Large intestine (tissue), 3 donors: ENCODE measurements around the gene TMEM120B. TPM values are rescaled to one million over a fixed set of nuclear protein-coding genes. Genes with fewer than 3 reads are reported as not detected.
"Not testable (repeated sequence)": the region's sequence is repeated elsewhere in the genome, so short reads cannot be mapped to it uniquely, and the experiment has no call there.

Source experiments
- DNase-seq, 2 donors: peaks; one replicate each; pipeline versions ENCODE4 v3.0.0 to v3.0.0-alpha.2; 2013
- H3K27ac ChIP-seq: one replicate; pipeline ENCODE4 v1.5.1; 2013; ENCODE audit warnings: low read length
- H3K27me3 ChIP-seq: 2 replicates; pipeline ENCODE4 v1.6.1; 2013; ENCODE audit warnings: low read length; ENCODE audit not compliant: control insufficient read depth, insufficient read depth
- H3K36me3 ChIP-seq: 2 replicates; pipeline ENCODE4 v1.6.1; 2013; ENCODE audit warnings: low read length; ENCODE audit not compliant: control insufficient read depth, insufficient read depth
- H3K4me1 ChIP-seq: one replicate; pipeline ENCODE4 v1.6.1; 2013; ENCODE audit warnings: low read length; ENCODE audit not compliant: control insufficient read depth, insufficient read depth
- H3K4me3 ChIP-seq: one replicate; pipeline ENCODE4 v1.5.1; 2013; ENCODE audit warnings: low read length
- H3K9me3 ChIP-seq: one replicate; pipeline ENCODE4 v1.6.1; 2013; ENCODE audit warnings: mild to moderate bottlenecking, low read depth, low read length, moderate library complexity; ENCODE audit not compliant: control insufficient read depth
- WGBS: methylation state at CpG from one replicate; pipeline ENCODE4 v1.1.5; 2013; ENCODE audit warnings: low lambda C conversion rate; ENCODE audit not compliant: insufficient coverage; 5-methylcytosine and 5-hydroxymethylcytosine counted together
- polyA plus RNA-seq: library from polyadenylated mRNA; unstranded; fragments of 120-200 nt; gene quantifications from one replicate; pipeline ENCODE4 v1.2.1, GENCODE V29; 2013

TMEM120B gene
- polyA plus RNA-seq, 1 donor, result 14.9 TPM

DNA sequence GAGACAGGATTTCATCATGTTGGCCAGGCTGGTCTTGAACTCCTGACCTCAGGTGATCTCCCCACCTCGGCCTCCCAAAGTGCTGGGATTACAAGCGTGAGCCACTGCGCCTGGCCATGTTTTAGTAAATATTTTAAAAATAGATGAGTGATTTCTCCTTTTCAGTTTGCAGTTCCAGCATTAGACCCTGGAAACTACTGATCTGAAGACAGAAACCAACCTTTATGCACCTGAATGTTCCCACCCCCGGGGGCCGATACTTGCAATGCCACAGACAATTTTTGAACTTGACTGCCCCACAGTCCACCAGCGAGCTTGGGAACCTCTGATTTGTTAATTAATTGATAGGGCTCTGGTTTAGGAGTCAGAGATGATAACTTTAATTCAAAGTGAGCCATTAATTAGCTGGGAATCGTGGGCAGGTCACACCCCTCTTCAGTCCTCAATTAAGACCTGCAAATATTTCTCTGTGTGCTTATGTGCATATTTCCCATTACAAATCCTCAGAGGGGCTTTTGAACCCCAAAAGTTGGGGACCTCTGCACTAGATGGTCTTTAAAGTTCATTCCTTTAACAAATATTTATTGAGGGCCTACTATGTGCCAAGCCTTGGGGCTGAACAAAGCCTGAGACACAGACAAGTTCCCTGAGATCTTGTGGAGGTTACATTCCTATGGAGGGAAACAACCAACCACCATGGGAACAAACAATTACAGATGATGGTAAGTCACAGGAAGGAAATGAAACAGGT, 4.1 kb upstream of the TMEM120B start:
- WGBS, result no CpG with 5 or more reads among the region's 7 CpGs
- Histone ChIP-seq H3K9me3 (peaks cover 20% of the 10 kb centered on the region), H3K4me1 (peaks cover 26% of the 10 kb centered on the region), H3K4me3 (no peak overlapping the region), H3K27me3 (no peaks in the 10 kb centered on the region), H3K27ac (peak overlapping the region; percentile 91), H3K36me3 (no peaks in the 10 kb centered on the region)
- DNase-seq, result no peak

DNA sequence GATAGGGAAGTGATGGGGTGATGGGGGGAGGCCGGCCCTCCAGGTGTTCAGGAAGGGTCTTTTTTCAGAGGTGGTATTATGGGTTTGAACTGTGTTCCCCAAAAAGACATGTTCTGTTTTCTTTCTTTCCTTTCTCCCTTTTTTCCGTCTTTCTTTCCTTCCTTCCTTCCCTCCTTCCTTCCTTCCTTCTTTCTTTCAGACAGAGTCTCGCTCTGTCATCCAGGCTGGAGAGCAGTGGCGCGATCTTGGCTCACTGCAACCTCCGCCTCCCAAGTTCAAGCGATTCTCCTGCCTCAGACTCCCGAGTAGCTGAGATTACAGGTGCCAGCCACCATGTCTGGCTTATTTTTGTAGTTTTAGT, 3.5 kb upstream of the TMEM120B start:
- not testable (repeated sequence) for H3K36me3 ChIP-seq, H3K27me3 ChIP-seq, DNase-seq, H3K4me3 ChIP-seq
- Histone ChIP-seq H3K4me1 (peaks cover 32% of the 10 kb centered on the region), H3K27ac (peak overlapping the region; percentile 91), H3K9me3 (peaks cover 20% of the 10 kb centered on the region)
- 100% methylated on average over 2 of the region's 8 CpGs for WGBS

DNA sequence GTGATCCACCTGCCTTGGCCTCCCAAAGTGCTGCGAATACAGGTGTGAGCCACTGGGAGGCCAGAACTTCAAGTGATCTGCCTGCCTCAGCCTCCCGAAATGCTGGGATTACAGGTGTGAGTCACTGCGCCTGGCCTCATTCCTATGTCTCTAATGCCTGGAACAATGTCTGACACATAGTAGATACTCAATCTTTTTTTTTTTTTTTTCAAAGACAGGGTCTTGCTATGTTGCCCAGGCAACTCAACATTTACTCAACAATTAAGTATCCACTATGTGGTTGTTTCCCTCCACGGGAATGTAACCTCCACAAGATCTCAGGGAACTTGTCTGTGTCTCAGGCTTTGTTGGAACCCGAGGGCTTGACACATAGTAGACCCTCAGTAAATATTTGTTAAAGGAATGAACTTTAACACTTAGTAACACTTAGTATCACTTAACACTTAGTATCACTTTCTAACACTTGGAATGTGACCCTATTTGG, 3.0 kb upstream of the TMEM120B start:
- no peaks in the 10 kb centered on the region for H3K27me3 ChIP-seq
- no peaks in the 10 kb centered on the region for H3K36me3 ChIP-seq
- no peak overlapping the region for H3K4me3 ChIP-seq
- peak overlapping the region; percentile 91 for H3K27ac ChIP-seq
- peak; percentile 22 to 69 for DNase-seq
- peaks cover 32% of the 10 kb centered on the region for H3K4me1 ChIP-seq
- H3K9me3 ChIP-seq, result peaks cover 20% of the 10 kb centered on the region
- WGBS, result no CpG with 5 or more reads among the region's 5 CpGs

DNA sequence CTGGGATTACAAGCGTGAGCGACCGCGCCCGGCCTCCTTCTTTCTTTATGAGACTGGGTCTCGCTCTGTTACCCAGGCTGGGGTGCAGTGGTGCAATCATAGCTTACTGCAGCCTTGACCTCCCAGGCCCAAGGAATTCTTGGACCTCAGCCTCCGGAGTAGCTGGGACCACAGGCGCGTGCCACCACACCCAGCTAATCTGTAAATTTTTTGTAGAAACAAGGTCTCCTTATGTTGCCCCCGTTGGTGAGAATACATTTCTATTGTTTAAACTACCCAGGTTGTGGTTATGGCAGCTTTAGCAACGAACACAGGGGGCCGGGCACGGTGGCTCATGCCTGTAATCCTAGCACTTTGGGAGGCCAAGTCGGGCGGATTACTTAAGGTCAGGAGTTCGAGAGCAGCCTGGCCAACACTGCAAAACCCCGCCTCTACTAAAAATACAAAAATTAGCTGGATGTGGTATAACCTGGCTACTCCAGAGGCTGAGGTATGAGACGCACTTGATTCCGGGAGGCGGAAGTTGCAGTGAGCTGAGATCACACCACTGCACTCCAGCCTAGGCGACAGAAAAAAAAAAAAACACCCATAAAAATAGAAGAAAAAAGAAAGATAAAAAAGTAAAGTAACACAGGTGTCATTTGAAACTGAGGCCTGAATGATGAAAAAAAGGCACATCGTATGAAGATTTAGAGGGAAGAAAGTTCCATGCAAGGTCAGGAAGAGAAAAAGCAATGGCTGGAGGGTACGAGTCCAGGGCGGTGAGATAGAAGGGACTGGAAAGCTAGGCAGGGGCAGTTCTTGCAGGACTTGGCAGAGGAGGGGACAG, 977 bp upstream of the TMEM120B start:
- DNase-seq, result no peak
- WGBS, result 68% methylated on average over 4 of the region's 24 CpGs
- peak overlapping the region; percentile 92 for H3K27ac ChIP-seq

DNA sequence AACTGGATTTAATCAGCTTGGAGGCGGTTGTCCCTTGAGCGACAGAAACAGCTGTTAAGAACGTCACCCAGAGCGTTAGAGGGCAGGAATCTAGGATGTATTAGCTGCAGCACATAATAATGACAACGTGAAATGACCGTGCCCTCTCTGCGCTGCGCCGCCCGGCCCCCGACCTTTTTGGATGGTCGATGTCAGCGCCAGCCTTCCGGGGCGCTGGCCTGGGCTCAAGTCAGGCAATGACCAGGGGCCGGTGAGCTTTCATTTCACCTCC, 427 bp upstream of the TMEM120B start:
- H3K27me3 ChIP-seq, result no peaks in the 10 kb centered on the region
- H3K9me3 ChIP-seq, result peaks cover 12% of the 10 kb centered on the region
- H3K4me1 ChIP-seq, result peaks cover 32% of the 10 kb centered on the region
- no CpG with 5 or more reads among the region's 16 CpGs for WGBS
- peak; percentile 59 to 83 for DNase-seq
- H3K36me3 ChIP-seq, result peaks cover 6% of the 10 kb centered on the region
- H3K4me3 ChIP-seq, result peak overlapping the region; percentile 92
- peak overlapping the region; percentile 92 for H3K27ac ChIP-seq

More for the DNA sequence above, 977 bp upstream of the TMEM120B start:
- peak overlapping the region; percentile 92 for H3K4me3 ChIP-seq
- peaks cover 32% of the 10 kb centered on the region for H3K4me1 ChIP-seq
- H3K27me3 ChIP-seq, result no peaks in the 10 kb centered on the region
- H3K9me3 ChIP-seq, result peaks cover 12% of the 10 kb centered on the region
- H3K36me3 ChIP-seq, result peaks cover 6% of the 10 kb centered on the region

DNA sequence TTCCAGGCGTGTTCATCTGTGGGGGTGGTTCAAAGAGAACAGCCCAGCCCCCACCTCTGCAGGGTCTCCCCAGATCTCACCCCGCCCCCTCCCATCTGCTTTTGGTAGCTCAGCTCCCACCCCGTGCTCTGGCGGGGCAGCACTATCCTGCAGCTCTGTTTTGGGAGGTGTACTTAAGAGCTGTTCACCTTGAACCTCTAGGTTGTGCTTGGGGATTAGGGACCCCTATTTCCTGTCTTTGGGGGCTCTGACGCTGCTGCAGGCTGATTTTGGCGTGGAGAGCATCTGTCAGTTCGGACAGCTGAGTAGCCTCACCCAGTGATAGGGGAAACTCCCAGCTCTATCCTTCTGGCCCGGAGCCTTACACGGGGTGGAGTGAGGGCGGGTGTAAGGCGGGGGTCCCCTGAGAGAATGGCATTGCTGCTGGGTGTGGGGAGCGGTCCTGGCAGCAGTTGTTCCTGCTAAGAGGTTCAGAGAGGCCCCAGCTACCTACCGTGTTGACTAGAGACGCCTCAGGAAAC, 765 bp downstream of the TMEM120B start:
- peaks cover 12% of the 10 kb centered on the region for H3K9me3 ChIP-seq
- peaks cover 32% of the 10 kb centered on the region for H3K4me1 ChIP-seq
- peaks cover 6% of the 10 kb centered on the region for H3K36me3 ChIP-seq
- DNase-seq, result peak in 1 of 2 donors; percentile 38
- WGBS, result no CpG with 5 or more reads among the region's 14 CpGs
- no peaks in the 10 kb centered on the region for H3K27me3 ChIP-seq
- peak overlapping the region; percentile 97 for H3K4me3 ChIP-seq
- no peak overlapping the region for H3K27ac ChIP-seq

DNA sequence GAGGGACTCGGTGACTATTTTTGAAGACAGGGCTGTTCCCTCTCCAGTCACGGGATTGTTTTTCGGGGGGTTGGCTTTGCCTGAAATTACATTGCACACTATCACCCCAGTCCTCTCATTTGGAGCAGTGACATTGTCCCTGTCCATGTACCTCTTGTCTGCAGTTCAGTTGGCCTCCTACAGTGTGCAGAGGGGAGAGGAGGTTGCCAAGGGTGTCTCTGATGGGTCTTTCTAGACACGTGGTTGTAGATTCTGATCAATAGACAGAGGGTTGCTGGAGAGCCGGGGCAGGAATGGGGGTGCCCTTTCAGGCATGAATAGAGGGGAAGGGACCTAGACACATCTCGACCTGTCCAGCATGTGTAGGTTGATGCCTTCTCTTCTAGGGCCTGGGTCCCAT, 1.2 kb downstream of the TMEM120B start:
- Histone ChIP-seq H3K4me3 (peak overlapping the region; percentile 97), H3K27ac (no peak overlapping the region), H3K9me3 (peaks cover 12% of the 10 kb centered on the region), H3K36me3 (peaks cover 6% of the 10 kb centered on the region), H3K27me3 (no peaks in the 10 kb centered on the region), H3K4me1 (peaks cover 30% of the 10 kb centered on the region)
- no peak for DNase-seq
- WGBS, result no CpG with 5 or more reads among the region's 6 CpGs

DNA sequence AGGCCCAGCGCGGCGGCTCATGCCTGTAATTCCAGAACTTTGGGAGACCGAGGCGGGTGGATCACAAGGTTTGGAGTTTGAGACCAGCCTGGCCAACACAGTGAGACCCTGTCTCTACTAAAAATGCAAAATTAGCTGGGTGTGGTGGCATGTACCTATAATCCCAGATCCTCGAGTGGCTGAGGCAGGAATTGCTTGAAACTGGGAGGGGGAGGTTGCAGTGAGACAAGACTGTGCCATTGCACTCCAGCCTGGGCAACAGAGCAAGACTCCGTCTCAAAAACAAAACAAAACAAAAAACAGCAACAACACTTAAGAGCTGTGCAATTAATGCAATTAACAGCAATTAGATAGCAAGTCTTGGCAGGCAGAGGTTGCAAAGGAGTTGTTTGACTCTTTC, 2.5 kb downstream of the TMEM120B start:
- H3K27me3 ChIP-seq, H3K27ac ChIP-seq, DNase-seq, H3K4me3 ChIP-seq, H3K9me3 ChIP-seq, H3K36me3 ChIP-seq: not testable (repeated sequence)
- H3K4me1 ChIP-seq, result peaks cover 18% of the 10 kb centered on the region
- no CpG with 5 or more reads among the region's 7 CpGs for WGBS

DNA sequence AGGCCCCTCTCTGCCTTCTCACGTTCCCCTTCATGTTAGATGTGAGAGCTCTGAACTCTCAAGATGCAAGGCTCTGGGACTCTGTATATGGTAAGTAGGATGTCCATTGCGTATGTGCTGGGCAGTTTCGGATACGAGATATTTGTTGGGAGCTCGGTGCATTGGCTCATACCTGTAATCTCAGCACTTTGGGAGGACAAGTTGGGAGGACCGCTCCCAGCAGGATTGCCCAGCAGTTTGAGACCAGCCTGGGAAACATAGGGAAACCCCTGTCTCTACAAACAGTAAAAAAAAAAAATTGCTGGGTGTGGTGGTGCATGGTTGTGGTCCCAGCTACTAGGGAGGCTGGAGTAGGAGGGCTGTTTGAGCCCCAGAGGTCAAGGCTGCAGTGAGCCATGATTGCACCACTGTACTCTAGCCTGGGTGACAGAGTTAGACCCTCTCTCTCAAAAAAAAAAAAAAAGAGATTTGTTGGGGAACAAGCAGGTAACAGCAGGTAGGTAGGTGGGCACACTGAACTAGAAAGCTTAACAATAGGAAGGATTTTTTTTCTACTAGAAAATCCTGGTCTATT, 3.4 kb downstream of the TMEM120B start:
- no peaks in the 10 kb centered on the region for H3K9me3 ChIP-seq

DNA sequence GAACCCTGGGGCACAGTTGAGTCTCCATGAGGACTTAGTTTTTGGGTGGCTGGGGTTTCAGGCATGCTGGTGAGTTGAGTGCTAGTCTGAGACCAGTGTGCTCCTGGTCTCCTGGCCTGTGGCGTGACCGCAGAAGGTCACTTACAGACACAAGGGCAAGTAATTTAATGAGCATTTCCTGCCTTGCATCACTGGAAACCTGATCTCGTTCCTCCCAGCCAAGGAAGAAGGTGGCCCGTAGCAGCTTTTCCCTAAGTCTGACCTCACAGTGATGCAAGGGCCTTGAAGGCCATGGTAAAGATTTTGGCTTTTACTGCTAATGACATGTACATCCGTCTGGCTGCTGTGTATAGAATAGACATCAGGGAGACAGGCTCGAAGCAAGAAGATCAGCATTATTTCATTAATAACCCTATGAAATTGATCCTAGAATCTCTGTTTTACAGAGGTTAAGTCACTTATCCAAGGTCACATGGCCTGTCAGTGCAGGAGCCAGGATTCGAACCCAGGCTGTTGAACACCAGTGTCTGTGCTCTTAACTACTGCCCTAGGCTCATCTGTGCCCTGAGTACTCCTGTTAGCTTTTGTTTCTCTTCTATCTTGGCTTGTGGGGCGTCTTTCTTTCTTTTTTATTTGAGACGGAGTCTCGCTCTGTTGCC, 4.6 kb downstream of the TMEM120B start:
- Histone ChIP-seq H3K9me3 (no peaks in the 10 kb centered on the region), H3K4me1 (peaks cover 11% of the 10 kb centered on the region), H3K27ac (no peak overlapping the region), H3K27me3 (no peaks in the 10 kb centered on the region), H3K4me3 (no peak overlapping the region), H3K36me3 (peaks cover 6% of the 10 kb centered on the region)
- DNase-seq, result no peak
- no CpG with 5 or more reads among the region's 10 CpGs for WGBS

More for the DNA sequence above, 3.4 kb downstream of the TMEM120B start:
- Histone ChIP-seq H3K27ac (no peak overlapping the region), H3K36me3 (peaks cover 6% of the 10 kb centered on the region), H3K4me3 (no peak overlapping the region), H3K4me1 (peaks cover 11% of the 10 kb centered on the region), H3K27me3 (no peaks in the 10 kb centered on the region)
- DNase-seq, result no peak
- WGBS, result no CpG with 5 or more reads among the region's 6 CpGs
